NCI-H2196 treated with DMSO at 0.1 percent for 48 hours (cell line): Measurements from ENCODE around the gene CHN2.

Experiments
- DNase-seq: peaks from one replicate; lab custom pipeline; 2025; ENCODE audit not compliant: unreplicated experiment; lab: John Stamatoyannopoulos, UW

Gene CHN2

GRCh38 chr7:29217113-29217512 is 22.5 kb downstream of the CHN2 start:
- DNase-seq: no peak

GRCh38 chr7:29224726-29225125 is 30.2 kb downstream of the CHN2 start:
- DNase-seq: no peak

- no peak for DNase-seq
These were observed 33.9 kb downstream of the CHN2 start for GRCh38 chr7:29228289-29229011.

DNA sequence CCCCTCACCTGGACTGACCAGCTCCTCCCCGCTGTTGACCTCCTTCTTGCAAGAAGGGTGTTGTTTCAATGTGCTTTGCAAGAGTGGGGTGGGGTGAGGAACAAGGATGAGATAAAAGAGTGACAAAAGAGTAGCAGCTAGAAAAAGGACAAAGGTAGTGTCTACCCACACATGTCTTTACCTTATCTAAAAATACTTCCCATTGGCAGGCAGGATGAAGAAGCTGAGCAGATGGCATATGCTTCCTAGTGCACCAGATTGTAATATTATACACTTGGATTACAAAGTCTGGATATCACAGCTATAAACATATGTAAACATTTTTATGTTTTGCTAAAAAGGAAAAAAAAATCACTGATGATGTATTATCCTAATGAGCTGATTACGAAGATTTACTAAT is 34.5 kb downstream of the CHN2 start:
- DNase-seq: no peak

GRCh38 chr7:29229946-29230345 is 35.4 kb downstream of the CHN2 start:
- no peak for DNase-seq

GRCh38 chr7:29230871-29231345 is 36.3 kb downstream of the CHN2 start:
- DNase-seq: no peak

- DNase-seq: no peak
These were observed 37.2 kb downstream of the CHN2 start for GRCh38 chr7:29231671-29232232.

DNA sequence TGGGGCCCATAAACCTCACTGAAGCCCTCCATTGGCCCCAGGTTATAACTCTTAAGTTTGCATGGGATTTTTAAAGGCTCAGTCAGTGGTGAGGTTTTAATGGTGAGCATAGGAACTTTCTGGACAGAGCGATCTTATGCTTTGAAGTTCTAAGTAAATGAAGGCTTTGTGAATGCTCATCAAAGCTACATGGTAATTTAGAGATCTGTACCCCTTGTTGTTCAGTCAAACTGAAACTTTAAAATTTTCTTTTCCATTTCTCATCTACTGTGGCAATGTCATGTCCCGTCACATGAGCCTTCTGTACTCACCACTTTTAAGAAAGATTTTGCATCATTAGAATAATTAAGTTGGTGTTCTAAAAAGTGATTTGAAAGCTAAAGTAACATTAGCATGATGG is 39.9 kb downstream of the CHN2 start:
- DNase-seq: no peak

DNA sequence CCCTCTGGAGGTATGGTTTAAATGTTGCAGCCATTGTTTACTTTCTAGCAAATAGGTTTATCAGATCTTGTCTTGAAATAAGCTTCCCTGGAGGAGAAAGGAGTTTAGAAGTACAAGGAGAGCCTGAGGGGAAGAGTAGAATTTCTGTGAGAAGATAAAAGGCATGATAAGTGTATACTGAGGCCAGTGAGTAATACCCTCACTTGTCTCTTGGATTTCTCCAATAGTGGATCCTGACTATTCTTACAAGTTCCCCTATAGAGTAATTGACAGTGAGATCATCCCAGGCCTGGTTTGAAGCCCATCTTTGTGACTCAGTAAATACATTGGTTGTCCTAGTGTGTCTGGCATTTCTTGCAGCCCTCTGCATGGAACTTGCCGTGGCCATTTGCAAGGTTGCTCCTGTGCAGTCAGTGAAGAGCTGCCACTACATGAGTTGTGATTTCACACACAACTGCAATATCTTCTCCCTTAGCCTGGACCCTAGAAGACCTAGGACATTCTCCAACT is 41.6 kb downstream of the CHN2 start:
- no peak for DNase-seq

GRCh38 chr7:29236649-29237048 is 42.1 kb downstream of the CHN2 start:
- DNase-seq: no peak

DNA sequence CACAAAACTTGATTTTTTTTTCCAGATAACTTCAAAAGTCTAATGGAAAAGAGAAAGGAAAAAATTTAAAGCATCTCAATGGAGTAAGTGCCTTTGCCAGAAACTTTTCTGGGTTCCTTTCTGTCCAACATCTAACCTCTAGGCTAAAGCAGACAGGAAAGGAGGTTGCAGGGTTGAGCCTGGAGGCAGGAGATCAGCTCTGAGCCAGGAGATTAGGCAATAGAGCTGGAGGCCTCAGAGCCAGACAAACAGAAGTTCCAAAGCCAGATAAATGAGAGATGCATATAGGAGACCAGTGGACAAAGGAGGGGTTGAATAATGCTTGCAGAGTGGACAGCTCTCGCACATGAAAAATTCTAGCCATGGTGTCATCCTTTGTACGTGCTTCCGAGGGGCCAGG is 42.9 kb downstream of the CHN2 start:
- DNase-seq: no peak

DNA sequence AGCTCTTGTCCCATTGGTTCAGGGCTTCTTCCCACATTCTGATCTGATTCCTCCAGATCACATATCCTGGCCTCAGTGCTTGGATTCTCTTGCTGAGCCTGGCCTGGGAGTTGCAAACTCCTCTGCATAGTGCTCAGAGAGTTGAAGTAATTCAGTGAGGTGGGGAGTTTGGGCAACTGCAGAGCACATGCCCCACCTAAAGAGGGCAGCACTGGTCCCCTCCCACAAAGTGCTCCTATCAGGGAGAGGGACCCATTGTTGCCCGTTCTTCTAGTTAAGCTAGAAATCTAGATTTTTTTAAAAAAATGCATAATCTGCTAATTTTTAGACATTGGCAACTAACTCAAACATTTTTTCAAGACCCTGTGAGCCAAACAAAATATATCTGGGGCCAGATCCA is 45.1 kb downstream of the CHN2 start:
- DNase-seq: no peak

DNA sequence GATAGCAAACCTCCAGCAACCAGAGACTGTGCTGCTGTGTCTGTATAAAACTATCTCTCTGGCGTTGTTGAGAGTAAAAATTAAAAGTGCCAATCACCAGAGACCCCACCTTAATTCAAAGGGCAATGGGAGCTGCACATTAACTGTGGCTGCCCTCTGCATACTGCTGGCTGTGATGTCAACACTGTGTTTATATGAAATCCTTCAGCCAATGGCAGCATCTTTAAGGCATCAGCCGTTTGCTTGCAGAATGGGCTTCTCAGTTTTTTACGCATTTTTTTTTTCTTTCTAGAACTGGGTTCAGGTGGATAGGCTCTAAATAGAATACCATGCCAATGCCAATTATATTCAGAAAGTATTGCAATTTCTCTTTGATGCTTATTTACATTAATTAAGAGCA is 47.7 kb downstream of the CHN2 start:
- no peak for DNase-seq

DNA sequence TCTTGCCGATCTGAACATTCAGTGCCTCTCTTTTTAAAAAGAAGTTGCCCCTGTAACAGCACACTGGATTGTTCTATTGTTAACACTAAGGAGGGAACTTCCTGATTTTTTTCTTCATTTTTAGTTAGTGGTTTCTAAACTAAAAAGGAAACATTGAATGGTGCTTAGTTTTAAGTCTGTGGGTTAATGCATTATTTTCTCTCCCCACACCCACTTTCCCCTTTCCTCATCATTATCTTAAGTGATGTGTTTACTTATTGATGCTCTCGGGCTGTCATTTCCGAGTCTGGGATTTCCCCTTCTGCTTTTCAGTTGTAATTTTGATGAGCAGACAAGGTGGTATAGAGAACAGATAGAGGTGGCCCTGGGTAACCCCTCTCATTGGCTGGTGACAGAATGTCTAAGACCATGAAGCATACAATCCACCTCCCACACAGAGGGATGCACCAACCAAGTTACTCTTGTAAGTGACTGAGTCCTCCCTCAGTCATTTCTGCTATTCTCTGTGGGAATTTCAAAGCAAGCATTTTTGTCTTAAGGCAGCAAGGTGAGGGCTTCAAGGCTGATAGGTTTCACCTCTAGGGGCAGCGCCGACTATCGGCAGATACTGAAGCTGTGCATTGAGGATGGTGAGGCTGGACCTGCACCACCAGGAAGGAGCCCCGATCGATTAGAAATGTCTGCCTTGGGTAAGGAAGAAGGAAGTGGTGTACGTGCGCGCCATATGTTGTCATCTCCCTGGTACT is 49.5 kb downstream of the CHN2 start:
- no peak for DNase-seq

DNA sequence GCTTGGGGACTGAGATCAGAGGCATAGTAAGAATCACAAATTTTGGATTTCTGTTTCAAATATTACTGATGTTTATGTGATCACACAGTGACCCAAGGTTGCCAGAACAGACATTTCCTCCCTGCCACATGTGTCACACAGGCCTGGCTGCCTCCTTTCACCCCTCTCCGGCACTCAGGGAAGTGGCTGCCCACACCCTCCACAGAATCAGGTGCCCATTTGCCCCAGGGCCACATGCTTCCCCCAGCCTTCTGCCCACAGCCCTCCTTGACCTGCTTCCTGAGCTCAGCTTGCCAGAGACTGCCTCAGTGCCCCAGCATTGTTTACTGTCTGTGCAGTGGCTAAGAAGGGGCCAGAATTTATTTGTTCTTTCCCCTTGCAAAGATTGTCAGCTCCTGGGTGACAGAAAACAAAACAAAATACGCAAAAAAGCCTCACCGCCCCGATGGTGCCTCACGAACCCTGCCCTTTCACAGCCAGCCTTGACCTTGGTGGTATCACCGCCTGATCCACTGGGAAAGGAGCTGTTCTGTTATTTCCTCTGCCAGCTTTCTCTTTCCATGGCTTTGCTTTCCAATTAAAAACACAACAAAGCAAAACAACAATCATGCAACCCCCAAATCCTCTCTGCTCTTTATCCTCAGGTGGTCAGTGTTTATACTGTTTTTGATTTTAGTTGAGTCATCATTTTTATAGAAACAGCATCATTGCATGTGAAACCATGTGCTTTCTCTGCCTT is 52.8 kb downstream of the CHN2 start:
- DNase-seq: no peak

- no peak for DNase-seq
These were observed 53.3 kb downstream of the CHN2 start for GRCh38 chr7:29247963-29248236.

- no peak for DNase-seq
These were observed 54.3 kb downstream of the CHN2 start for GRCh38 chr7:29248713-29249382.

- no peak for DNase-seq
These were observed 54.8 kb downstream of the CHN2 start for GRCh38 chr7:29249383-29249750.

DNA sequence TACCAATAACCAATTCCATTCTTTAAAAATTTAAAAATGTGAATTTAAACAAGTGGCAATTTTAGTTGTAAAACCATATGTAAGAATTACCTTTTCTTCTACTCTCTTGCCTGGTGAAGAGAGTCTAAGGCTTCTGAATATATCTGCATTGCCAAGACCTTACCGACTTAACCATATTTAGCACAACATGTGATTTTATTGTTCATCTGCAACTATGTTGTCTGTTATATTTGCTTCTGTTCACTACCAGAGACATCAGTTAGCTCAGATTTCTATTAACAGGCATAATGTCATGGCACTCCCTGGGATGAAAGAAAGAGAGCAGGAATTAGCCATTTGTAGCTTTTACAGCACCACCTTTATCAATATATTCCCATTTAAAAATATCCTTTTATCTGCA is 55.3 kb downstream of the CHN2 start:
- no peak for DNase-seq

GRCh38 chr7:29253225-29253624 is 58.6 kb downstream of the CHN2 start:
- no peak for DNase-seq

GRCh38 chr7:29254591-29254990 is 60.0 kb downstream of the CHN2 start:
- no peak for DNase-seq
